ENCODE data around the gene SYT15B. TPM values are rescaled to one million over a fixed set of nuclear protein-coding genes. Genes with fewer than 3 reads are reported as not detected.
"Not testable (repeated sequence)": the region's sequence is repeated elsewhere in the genome, so short reads cannot be mapped to it uniquely, and the experiment has no call there.

Gene SYT15B
- total RNA-seq = under 1 TPM; 0.17 to 0.45 TPM

GRCh38 chr10:47763554-47764175 is at the start of gene SYT15B:
TSS of gene SYT15B (minus strand) at chr10:47763592. CDS start at chr10:47762640, 952 bp downstream.
- H3K36me3 ChIP-seq; H3K4me3 ChIP-seq; H3K27me3 ChIP-seq; H3K9me3 ChIP-seq; H3K4me1 ChIP-seq; intact Hi-C loops (cut with DNase I); H3K27ac ChIP-seq; H3K9ac ChIP-seq (ENCODE audit: low read depth in 2 of 2, low read length in 2 of 2); DNase-seq: not testable (repeated sequence)

- H3K4me3 ChIP-seq; DNase-seq; intact Hi-C loops (cut with DNase I); H3K36me3 ChIP-seq; H3K27ac ChIP-seq; H3K9ac ChIP-seq (ENCODE audit: low read depth in 2 of 2, low read length in 2 of 2); H3K4me1 ChIP-seq; H3K9me3 ChIP-seq; H3K27me3 ChIP-seq: not testable (repeated sequence)
Measured at GRCh38 chr10:47779590-47779989, 16.2 kb upstream of the SYT15B start.

- peak; percentile 68 for DNase-seq
- H3K36me3 ChIP-seq; intact Hi-C loops (cut with DNase I); H3K9ac ChIP-seq (ENCODE audit: low read depth in 2 of 2, low read length in 2 of 2); H3K27me3 ChIP-seq; H3K4me1 ChIP-seq; H3K4me3 ChIP-seq; H3K27ac ChIP-seq; H3K9me3 ChIP-seq: not testable (repeated sequence)
- TF ChIP-seq CTCF (IDR thresholded peaks at IDR 0.05) = peak; percentile 41
Measured at GRCh38 chr10:47775361-47776231, 12.2 kb upstream of the SYT15B start.

- H3K27me3 ChIP-seq; H3K9ac ChIP-seq (ENCODE audit: low read depth in 2 of 2, low read length in 2 of 2); H3K36me3 ChIP-seq; DNase-seq; H3K4me3 ChIP-seq; H3K27ac ChIP-seq; intact Hi-C loops (cut with DNase I); H3K4me1 ChIP-seq; H3K9me3 ChIP-seq: not testable (repeated sequence)
Measured at GRCh38 chr10:47770745-47771144, 7.4 kb upstream of the SYT15B start.

- H3K9ac ChIP-seq (ENCODE audit: low read depth in 2 of 2, low read length in 2 of 2); DNase-seq; H3K4me1 ChIP-seq; H3K27me3 ChIP-seq; H3K27ac ChIP-seq; H3K36me3 ChIP-seq; H3K9me3 ChIP-seq; intact Hi-C loops (cut with DNase I); H3K4me3 ChIP-seq: not testable (repeated sequence)
Measured at GRCh38 chr10:47768578-47769115, 5.3 kb upstream of the SYT15B start.

GRCh38 chr10:47768085-47768484 is 4.7 kb upstream of the SYT15B start:
- H3K4me1 ChIP-seq; H3K27ac ChIP-seq; H3K9ac ChIP-seq (ENCODE audit: low read depth in 2 of 2, low read length in 2 of 2); DNase-seq; intact Hi-C loops (cut with DNase I); H3K4me3 ChIP-seq; H3K36me3 ChIP-seq; H3K27me3 ChIP-seq; H3K9me3 ChIP-seq: not testable (repeated sequence)

- H3K9ac ChIP-seq (ENCODE audit: low read depth in 2 of 2, low read length in 2 of 2); DNase-seq; H3K27ac ChIP-seq; intact Hi-C loops (cut with DNase I); H3K4me3 ChIP-seq; H3K9me3 ChIP-seq; H3K4me1 ChIP-seq; H3K27me3 ChIP-seq; H3K36me3 ChIP-seq: not testable (repeated sequence)
Measured at GRCh38 chr10:47767236-47767635, 3.8 kb upstream of the SYT15B start.

GRCh38 chr10:47765232-47765631 is 1.8 kb upstream of the SYT15B start:
- H3K9ac ChIP-seq (ENCODE audit: low read depth in 2 of 2, low read length in 2 of 2); DNase-seq; H3K9me3 ChIP-seq; H3K27me3 ChIP-seq; H3K36me3 ChIP-seq; intact Hi-C loops (cut with DNase I); H3K4me1 ChIP-seq; H3K27ac ChIP-seq; H3K4me3 ChIP-seq: not testable (repeated sequence)

GRCh38 chr10:47762674-47763553 is 478 bp downstream of the SYT15B start:
- H3K4me3 ChIP-seq; H3K36me3 ChIP-seq; intact Hi-C loops (cut with DNase I); H3K4me1 ChIP-seq; H3K9me3 ChIP-seq; H3K27ac ChIP-seq; H3K9ac ChIP-seq (ENCODE audit: low read depth in 2 of 2, low read length in 2 of 2); DNase-seq; H3K27me3 ChIP-seq: not testable (repeated sequence)

- H3K36me3 ChIP-seq; H3K27me3 ChIP-seq; H3K4me3 ChIP-seq; DNase-seq; H3K4me1 ChIP-seq; H3K27ac ChIP-seq; H3K9me3 ChIP-seq; intact Hi-C loops (cut with DNase I); H3K9ac ChIP-seq (ENCODE audit: low read depth in 2 of 2, low read length in 2 of 2): not testable (repeated sequence)
Measured at GRCh38 chr10:47758855-47759254, 4.5 kb downstream of the SYT15B start.

GRCh38 chr10:47756169-47756568 is 7.2 kb downstream of the SYT15B start:
- H3K4me1 ChIP-seq; H3K9ac ChIP-seq (ENCODE audit: low read depth in 2 of 2, low read length in 2 of 2); H3K4me3 ChIP-seq; intact Hi-C loops (cut with DNase I); H3K27me3 ChIP-seq; H3K36me3 ChIP-seq; H3K9me3 ChIP-seq; H3K27ac ChIP-seq; DNase-seq: not testable (repeated sequence)

GRCh38 chr10:47753871-47754270 is 9.5 kb downstream of the SYT15B start:
- H3K36me3 ChIP-seq; H3K4me3 ChIP-seq; H3K9me3 ChIP-seq; H3K27me3 ChIP-seq; H3K9ac ChIP-seq (ENCODE audit: low read depth in 2 of 2, low read length in 2 of 2); DNase-seq; H3K4me1 ChIP-seq; intact Hi-C loops (cut with DNase I); H3K27ac ChIP-seq: not testable (repeated sequence)

Measured in colonic mucosa (tissue), 4 donors.